Type B pancreatic cell (in vitro differentiated cells): ENCODE measurements around the gene RAB40AL. TPM values are rescaled to one million over a fixed set of nuclear protein-coding genes. Genes with fewer than 3 reads are reported as not detected.
"Not testable (repeated sequence)": the region's sequence is repeated elsewhere in the genome, so short reads cannot be mapped to it uniquely, and the experiment has no call there.

Experiments
- DNase-seq: peaks from one replicate; pipeline ENCODE4 v3.0.0; 2021; ENCODE audit warnings: mixed read lengths; ENCODE audit not compliant: unreplicated experiment; ENCODE audit errors: extremely low spot score
- H3K27ac Mint-ChIP-seq: 2 replicates; pipeline ENCODE4 v1.8.0; 2021; ENCODE audit warnings: mild to moderate bottlenecking, mixed read lengths
- H3K27me3 Mint-ChIP-seq: 2 replicates; pipeline ENCODE4 v1.8.0; 2021; ENCODE audit warnings: mixed read lengths
- H3K36me3 Mint-ChIP-seq: 2 replicates; pipeline ENCODE4 v1.8.0; 2021; ENCODE audit warnings: mixed read lengths
- H3K4me1 Mint-ChIP-seq: one replicate; pipeline ENCODE4 v1.8.0; 2021; ENCODE audit warnings: mixed read lengths; ENCODE audit not compliant: unreplicated experiment
- H3K4me3 Mint-ChIP-seq: 2 replicates; pipeline ENCODE4 v1.8.0; 2021; ENCODE audit warnings: mild to moderate bottlenecking, mixed read lengths
- H3K9me3 Mint-ChIP-seq: 2 replicates; pipeline ENCODE4 v1.8.0; 2021; ENCODE audit warnings: mixed read lengths
- CTCF ChIP-seq: fragments of 200-600 bp; sonication (generic); conservative IDR thresholded peaks from 2 replicates; pipeline ENCODE4 v1.5.0; 2021; ENCODE audit warnings: antibody characterized with exemption, mild to moderate bottlenecking
- long read RNA-seq: library from polyadenylated mRNA; unstranded; transcript quantifications from one replicate; pipeline ENCODE4 v2.0.0, GENCODE V29; 2020
- total RNA-seq: library from RNA; stranded (reverse); gene quantifications from 2 replicates; pipeline ENCODE4 v1.2.1, GENCODE V29; 2021; ENCODE audit warnings: low replicate concordance

Gene RAB40AL
- 0.63 and 0.86 TPM in 2 replicates for total RNA-seq
- long read RNA-seq: 0 reads

DNA sequence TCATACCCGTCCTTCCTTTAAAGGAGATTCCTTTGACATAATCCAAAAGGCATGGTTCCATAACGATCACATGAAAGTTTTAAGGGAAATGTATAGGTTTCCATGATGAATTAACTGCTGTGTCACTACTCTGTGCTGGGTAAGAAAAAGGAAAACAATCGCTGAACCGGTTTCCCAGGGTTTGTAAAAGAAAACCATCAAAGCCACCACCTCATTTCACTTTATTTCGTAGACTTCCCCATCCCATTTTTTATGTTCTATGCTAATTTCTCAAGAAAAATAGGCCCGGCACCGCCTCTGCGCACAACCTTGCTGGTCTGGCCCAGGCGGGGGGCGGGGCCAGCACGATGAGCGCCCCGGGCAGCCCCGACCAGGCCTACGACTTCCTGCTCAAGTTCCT, at the start of gene RAB40AL:
TSS of gene RAB40AL (plus strand) at position 301 of the 400 bp plus-strand sequence. CDS start at position 348, 47 bp downstream.
- not testable (repeated sequence) for H3K9me3 Mint-ChIP-seq, H3K36me3 Mint-ChIP-seq, DNase-seq, H3K27me3 Mint-ChIP-seq, H3K4me3 Mint-ChIP-seq, H3K27ac Mint-ChIP-seq, H3K4me1 Mint-ChIP-seq

DNA sequence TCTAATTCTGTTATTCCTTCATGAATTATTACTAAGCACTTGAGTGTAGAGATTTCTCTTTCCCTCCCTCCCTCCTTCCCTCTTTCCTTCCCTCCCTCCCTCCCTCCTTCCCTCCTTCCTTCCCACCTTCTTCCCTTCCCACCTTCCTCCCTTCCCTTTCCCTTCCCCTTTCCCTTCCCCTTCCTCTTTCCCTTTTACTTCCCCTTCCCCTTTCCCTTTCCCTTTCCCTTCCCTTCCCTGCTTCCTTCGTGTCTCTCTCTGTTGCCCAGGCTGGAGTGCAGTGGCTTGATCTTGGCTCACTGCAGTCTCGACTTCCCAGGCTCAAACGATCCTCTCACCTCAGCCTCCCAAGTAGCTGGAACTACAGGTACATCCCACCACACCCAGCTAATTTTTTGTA, 49.4 kb upstream of the RAB40AL start:
- TF ChIP-seq CTCF: no peak
- H3K36me3 Mint-ChIP-seq: peaks cover 8% of the 10 kb centered on the region
- no peaks in the 10 kb centered on the region for H3K4me1 Mint-ChIP-seq
- no peak overlapping the region for H3K27ac Mint-ChIP-seq
- no peak for DNase-seq
- H3K9me3 Mint-ChIP-seq: no peaks in the 10 kb centered on the region
- no peak overlapping the region for H3K4me3 Mint-ChIP-seq
- no peaks in the 10 kb centered on the region for H3K27me3 Mint-ChIP-seq

DNA sequence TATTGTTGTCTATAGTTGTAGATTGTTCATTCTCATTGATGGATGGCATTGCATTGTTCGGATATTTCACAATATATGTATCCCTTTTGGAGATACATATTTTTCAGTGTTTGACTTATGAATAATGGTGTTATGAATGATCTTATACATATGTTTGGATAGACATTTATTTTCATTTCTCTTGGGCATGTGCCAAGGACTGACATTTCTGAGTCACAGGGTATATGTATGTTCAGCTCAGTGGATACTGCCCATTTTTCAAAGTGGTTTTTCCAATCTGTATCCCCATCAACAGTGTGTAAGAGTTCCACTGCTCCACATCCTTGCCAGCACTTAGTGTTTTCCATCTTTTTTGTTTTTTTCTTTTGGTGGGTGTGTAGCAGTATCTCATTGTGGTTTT, 45.0 kb upstream of the RAB40AL start:
- peaks cover 8% of the 10 kb centered on the region for H3K36me3 Mint-ChIP-seq
- no peaks in the 10 kb centered on the region for H3K9me3 Mint-ChIP-seq
- no peaks in the 10 kb centered on the region for H3K27me3 Mint-ChIP-seq
- H3K27ac Mint-ChIP-seq: no peak overlapping the region
- H3K4me3 Mint-ChIP-seq: no peak overlapping the region
- no peak for DNase-seq
- no peaks in the 10 kb centered on the region for H3K4me1 Mint-ChIP-seq
- TF ChIP-seq CTCF: no peak

GRCh38 chrX:102899940-102900916, 36.8 kb upstream of the RAB40AL start:
- DNase-seq: no peak
- Mint-ChIP-seq H3K36me3 (peaks cover 8% of the 10 kb centered on the region), H3K27me3 (no peaks in the 10 kb centered on the region), H3K4me3 (no peak overlapping the region), H3K27ac (no peak overlapping the region), H3K9me3 (no peaks in the 10 kb centered on the region), H3K4me1 (no peaks in the 10 kb centered on the region)
- TF ChIP-seq CTCF: peak; percentile 75

GRCh38 chrX:102902355-102902754, 34.7 kb upstream of the RAB40AL start:
- no peak overlapping the region for H3K4me3 Mint-ChIP-seq
- no peaks in the 10 kb centered on the region for H3K9me3 Mint-ChIP-seq
- DNase-seq: no peak
- no peak overlapping the region for H3K27ac Mint-ChIP-seq
- no peaks in the 10 kb centered on the region for H3K27me3 Mint-ChIP-seq
- peaks cover 13% of the 10 kb centered on the region for H3K36me3 Mint-ChIP-seq
- H3K4me1 Mint-ChIP-seq: no peaks in the 10 kb centered on the region
- TF ChIP-seq CTCF: no peak

- Mint-ChIP-seq H3K36me3 (no peaks in the 10 kb centered on the region), H3K27me3 (no peaks in the 10 kb centered on the region), H3K4me3 (no peak overlapping the region), H3K9me3 (no peaks in the 10 kb centered on the region), H3K27ac (no peak overlapping the region), H3K4me1 (no peaks in the 10 kb centered on the region)
- TF ChIP-seq CTCF: no peak
- DNase-seq: no peak
These were observed 5.9 kb upstream of the RAB40AL start for GRCh38 chrX:102930990-102931756.
